ENCODE measurements around the gene SRPK2. TPM values are rescaled to one million over a fixed set of nuclear protein-coding genes. Genes with fewer than 3 reads are reported as not detected.

The SRPK2 gene
- polyA plus RNA-seq, 4 donors, result 12.2 to 24.7 (median 14.1) TPM

DNA sequence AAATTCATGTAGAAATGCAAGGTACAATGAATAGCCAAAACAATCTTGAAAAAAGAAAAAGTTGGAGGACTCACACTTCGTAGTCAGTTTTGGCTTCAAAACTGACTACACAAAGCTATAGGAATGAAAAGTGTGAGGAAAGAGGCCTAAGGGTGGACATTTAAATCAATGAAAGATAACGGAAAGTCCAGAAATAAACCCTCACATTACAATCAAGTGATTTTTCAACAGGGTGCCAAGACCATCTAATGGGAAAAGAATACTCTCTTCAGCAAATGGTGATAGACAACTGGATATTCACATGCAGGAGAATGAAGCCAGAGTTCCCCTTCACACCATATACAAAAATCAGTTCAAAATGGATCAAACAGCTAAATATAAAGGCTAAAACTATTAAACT, 106.8 kb downstream of the SRPK2 start:
- no peak for DNase-seq
- 90 to 97% (median 94%) methylated on average over 2 of the region's 2 CpGs for WGBS, 3 donors
- H3K4me3 ChIP-seq (ENCODE audit: low read depth in 1 of 3, low read length in 3 of 3), result no peak overlapping the region
- H3K27me3 ChIP-seq (ENCODE audit: control insufficient read depth in 3 of 3, insufficient read depth in 3 of 3, low read length in 3 of 3), result no peaks in the 10 kb centered on the region
- no peaks in the 10 kb centered on the region for H3K4me1 ChIP-seq (ENCODE audit: control insufficient read depth in 3 of 3, insufficient read depth in 2 of 3, low read depth in 1 of 3, low read length in 2 of 3)
- H3K36me3 ChIP-seq (ENCODE audit: control insufficient read depth in 3 of 3, insufficient read depth in 2 of 3, low read depth in 1 of 3, low read length in 3 of 3), result no peaks in the 10 kb centered on the region
- no peak overlapping the region for H3K27ac ChIP-seq (ENCODE audit: low read depth in 1 of 3, low read length in 2 of 3)
- no peak for FAIRE-seq
- H3K9me3 ChIP-seq (ENCODE audit: control insufficient read depth in 2 of 2, insufficient read depth in 1 of 2, low read depth in 1 of 2, low read length in 1 of 2), result no peaks in the 10 kb centered on the region

DNA sequence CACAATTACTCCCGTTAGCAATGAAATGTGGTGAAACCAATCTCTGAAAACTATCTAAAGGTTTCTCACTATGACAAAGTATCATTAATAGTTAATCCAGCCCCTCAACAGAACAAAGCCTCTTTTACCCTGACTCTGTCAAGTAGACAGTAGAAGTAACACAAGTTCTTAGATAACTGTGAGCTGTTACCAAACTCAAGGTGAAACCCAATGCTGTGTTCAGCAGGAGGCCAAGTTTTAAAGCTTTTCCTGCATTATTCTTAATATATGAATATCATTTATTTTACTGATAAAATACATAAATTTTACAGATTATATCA, 109.1 kb downstream of the SRPK2 start:
- no peak overlapping the region for H3K27ac ChIP-seq (ENCODE audit: low read depth in 1 of 3, low read length in 2 of 3)
- H3K27me3 ChIP-seq (ENCODE audit: control insufficient read depth in 3 of 3, insufficient read depth in 3 of 3, low read length in 3 of 3), result no peaks in the 10 kb centered on the region
- H3K36me3 ChIP-seq (ENCODE audit: control insufficient read depth in 3 of 3, insufficient read depth in 2 of 3, low read depth in 1 of 3, low read length in 3 of 3), result peaks cover 0 to 2% (median 0%) of the 10 kb centered on the region in 3 donors
- no peak overlapping the region for H3K4me3 ChIP-seq (ENCODE audit: low read depth in 1 of 3, low read length in 3 of 3)
- no peaks in the 10 kb centered on the region for H3K9me3 ChIP-seq (ENCODE audit: control insufficient read depth in 2 of 2, insufficient read depth in 1 of 2, low read depth in 1 of 2, low read length in 1 of 2)
- no peaks in the 10 kb centered on the region for H3K4me1 ChIP-seq (ENCODE audit: control insufficient read depth in 3 of 3, insufficient read depth in 2 of 3, low read depth in 1 of 3, low read length in 2 of 3)
- DNase-seq, result no peak
- no peak for FAIRE-seq
- 60 to 70% (median 69%) methylated on average over 1 of the region's 1 CpG for WGBS, 3 donors

DNA sequence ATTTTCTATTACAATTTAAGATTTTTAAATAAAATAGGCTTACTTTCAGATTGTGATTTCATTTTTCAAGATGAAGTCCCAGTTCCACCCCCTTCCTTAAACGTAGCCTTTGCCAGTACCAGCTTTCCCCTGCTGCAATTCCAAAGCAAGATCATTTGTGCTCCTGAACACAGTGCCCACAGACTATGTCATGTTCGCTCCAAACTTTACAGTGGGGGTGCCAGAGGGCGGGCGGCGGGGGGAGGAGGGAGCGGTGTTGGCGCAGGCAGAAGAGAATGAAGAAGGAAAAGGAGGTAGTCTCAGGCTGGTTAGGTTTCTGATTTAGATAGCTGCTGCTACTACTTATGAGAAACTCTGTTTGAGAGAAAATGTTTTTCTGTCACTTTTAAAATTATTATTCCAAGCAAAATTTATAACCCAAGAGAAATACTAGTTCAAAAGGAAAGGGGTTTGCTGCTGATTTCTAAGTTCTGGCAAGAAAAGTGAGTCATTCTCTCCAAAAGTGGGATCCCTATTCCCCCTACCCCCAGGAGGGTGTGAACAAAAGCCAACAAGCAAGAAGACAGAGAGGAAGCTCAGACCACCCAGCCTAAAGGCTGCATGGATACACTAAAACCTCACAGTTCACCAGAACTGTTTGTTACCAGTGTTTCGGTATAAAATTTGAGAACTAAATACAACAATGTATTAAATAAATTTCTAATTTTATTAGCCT, 109.6 kb downstream of the SRPK2 start:
- no peaks in the 10 kb centered on the region for H3K4me1 ChIP-seq (ENCODE audit: control insufficient read depth in 3 of 3, insufficient read depth in 2 of 3, low read depth in 1 of 3, low read length in 2 of 3)
- FAIRE-seq (no peak), DNase-seq (no peak)
- no peak overlapping the region for H3K4me3 ChIP-seq (ENCODE audit: low read depth in 1 of 3, low read length in 3 of 3)
- WGBS, 3 donors, result 83 to 93% (median 84%) methylated on average over 8 of the region's 8 CpGs
- no peaks in the 10 kb centered on the region for H3K9me3 ChIP-seq (ENCODE audit: control insufficient read depth in 2 of 2, insufficient read depth in 1 of 2, low read depth in 1 of 2, low read length in 1 of 2)
- no peak overlapping the region for H3K27ac ChIP-seq (ENCODE audit: low read depth in 1 of 3, low read length in 2 of 3)
- peaks cover 0 to 2% (median 0%) of the 10 kb centered on the region in 3 donors for H3K36me3 ChIP-seq (ENCODE audit: control insufficient read depth in 3 of 3, insufficient read depth in 2 of 3, low read depth in 1 of 3, low read length in 3 of 3)
- H3K27me3 ChIP-seq (ENCODE audit: control insufficient read depth in 3 of 3, insufficient read depth in 3 of 3, low read length in 3 of 3), result no peaks in the 10 kb centered on the region

DNA sequence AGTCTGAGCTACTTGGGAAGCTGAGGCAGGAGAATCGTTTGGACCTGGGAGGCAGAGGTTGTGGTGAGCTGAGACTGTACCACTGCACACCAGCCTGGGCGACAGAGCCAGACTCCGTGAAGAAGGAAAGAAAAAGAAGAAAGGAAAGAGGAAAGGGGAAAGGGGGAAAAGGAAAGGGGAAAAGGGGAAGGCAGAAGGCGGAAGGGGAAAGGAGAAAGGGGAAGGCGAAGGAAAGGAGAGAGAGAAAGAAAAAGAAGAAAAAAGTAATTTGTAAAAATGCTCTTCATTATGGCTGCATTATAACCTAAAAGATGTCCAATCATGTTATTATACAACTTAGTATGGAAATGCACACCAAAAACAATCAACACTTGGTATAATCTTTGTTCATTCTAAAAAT, 110.2 kb downstream of the SRPK2 start:
- 88 to 94% (median 91%) methylated on average over 5 of the region's 5 CpGs for WGBS, 3 donors
- Histone ChIP-seq H3K36me3 (ENCODE audit: control insufficient read depth in 3 of 3, insufficient read depth in 2 of 3, low read depth in 1 of 3, low read length in 3 of 3) (peaks cover 0 to 2% (median 0%) of the 10 kb centered on the region in 3 donors), H3K27me3 (ENCODE audit: control insufficient read depth in 3 of 3, insufficient read depth in 3 of 3, low read length in 3 of 3) (no peaks in the 10 kb centered on the region), H3K27ac (ENCODE audit: low read depth in 1 of 3, low read length in 2 of 3) (no peak overlapping the region), H3K4me1 (ENCODE audit: control insufficient read depth in 3 of 3, insufficient read depth in 2 of 3, low read depth in 1 of 3, low read length in 2 of 3) (no peaks in the 10 kb centered on the region), H3K4me3 (ENCODE audit: low read depth in 1 of 3, low read length in 3 of 3) (no peak overlapping the region), H3K9me3 (ENCODE audit: control insufficient read depth in 2 of 2, insufficient read depth in 1 of 2, low read depth in 1 of 2, low read length in 1 of 2) (no peaks in the 10 kb centered on the region)
- DNase-seq (no peak), FAIRE-seq (no peak)

DNA sequence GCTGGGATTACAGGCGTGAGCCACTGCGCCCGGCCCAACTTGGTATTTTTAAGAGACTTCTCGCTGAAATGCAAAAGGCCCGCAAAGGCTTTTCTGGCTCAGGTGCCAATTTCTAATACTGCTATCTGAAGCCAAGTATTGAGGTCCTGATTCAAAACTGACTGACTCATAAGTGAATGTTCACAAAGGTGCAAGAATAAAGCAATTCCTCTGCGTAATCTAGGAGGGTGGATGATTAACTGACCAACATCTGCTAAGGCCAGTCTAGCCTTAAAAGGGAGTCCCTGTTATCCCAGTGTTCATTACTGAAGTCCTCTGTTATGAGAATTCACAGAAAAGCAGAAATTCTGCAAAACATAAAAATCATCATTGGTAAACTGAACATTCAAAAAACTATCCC, 111.4 kb downstream of the SRPK2 start:
- DNase-seq (no peak), FAIRE-seq (no peak)
- no peaks in the 10 kb centered on the region for H3K9me3 ChIP-seq (ENCODE audit: control insufficient read depth in 2 of 2, insufficient read depth in 1 of 2, low read depth in 1 of 2, low read length in 1 of 2)
- H3K27me3 ChIP-seq (ENCODE audit: control insufficient read depth in 3 of 3, insufficient read depth in 3 of 3, low read length in 3 of 3), result no peaks in the 10 kb centered on the region
- peaks cover 0 to 2% (median 0%) of the 10 kb centered on the region in 3 donors for H3K36me3 ChIP-seq (ENCODE audit: control insufficient read depth in 3 of 3, insufficient read depth in 2 of 3, low read depth in 1 of 3, low read length in 3 of 3)
- H3K4me1 ChIP-seq (ENCODE audit: control insufficient read depth in 3 of 3, insufficient read depth in 2 of 3, low read depth in 1 of 3, low read length in 2 of 3), result no peaks in the 10 kb centered on the region
- 90 to 96% (median 91%) methylated on average over 6 of the region's 6 CpGs for WGBS, 3 donors
- H3K27ac ChIP-seq (ENCODE audit: low read depth in 1 of 3, low read length in 2 of 3), result no peak overlapping the region
- no peak overlapping the region for H3K4me3 ChIP-seq (ENCODE audit: low read depth in 1 of 3, low read length in 3 of 3)

DNA sequence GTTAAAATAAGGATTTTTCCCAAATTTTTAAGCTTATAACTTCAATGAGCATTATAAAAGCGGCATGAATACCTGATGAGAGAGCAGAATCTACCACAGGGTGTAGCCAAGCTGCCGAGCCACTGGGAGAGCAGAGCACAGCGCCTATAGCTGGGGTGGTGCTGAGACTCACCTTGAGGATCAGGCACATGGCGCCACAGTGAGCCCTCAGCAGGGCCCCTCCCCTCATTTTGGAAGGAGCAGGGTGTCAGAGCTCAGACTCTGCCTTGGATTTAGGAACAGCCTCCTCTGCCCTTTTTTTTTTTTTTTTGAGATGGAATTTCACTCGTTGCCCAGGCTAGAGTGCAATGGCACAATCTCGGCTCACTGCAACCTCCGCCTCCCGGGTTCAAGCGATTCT, 118.6 kb downstream of the SRPK2 start:
- no peaks in the 10 kb centered on the region for H3K27me3 ChIP-seq (ENCODE audit: control insufficient read depth in 3 of 3, insufficient read depth in 3 of 3, low read length in 3 of 3)
- no peak for FAIRE-seq
- peaks cover 2 to 3% (median 2%) of the 10 kb centered on the region in 3 donors for H3K4me1 ChIP-seq (ENCODE audit: control insufficient read depth in 3 of 3, insufficient read depth in 2 of 3, low read depth in 1 of 3, low read length in 2 of 3)
- no peaks in the 10 kb centered on the region for H3K9me3 ChIP-seq (ENCODE audit: control insufficient read depth in 2 of 2, insufficient read depth in 1 of 2, low read depth in 1 of 2, low read length in 1 of 2)
- H3K4me3 ChIP-seq (ENCODE audit: low read depth in 1 of 3, low read length in 3 of 3), result no peak overlapping the region
- no peak overlapping the region for H3K27ac ChIP-seq (ENCODE audit: low read depth in 1 of 3, low read length in 2 of 3)
- no peaks in the 10 kb centered on the region for H3K36me3 ChIP-seq (ENCODE audit: control insufficient read depth in 3 of 3, insufficient read depth in 2 of 3, low read depth in 1 of 3, low read length in 3 of 3)
- no peak for DNase-seq
- 89 to 97% (median 93%) methylated on average over 8 to 9 of the region's 9 CpGs for WGBS, 3 donors

DNA sequence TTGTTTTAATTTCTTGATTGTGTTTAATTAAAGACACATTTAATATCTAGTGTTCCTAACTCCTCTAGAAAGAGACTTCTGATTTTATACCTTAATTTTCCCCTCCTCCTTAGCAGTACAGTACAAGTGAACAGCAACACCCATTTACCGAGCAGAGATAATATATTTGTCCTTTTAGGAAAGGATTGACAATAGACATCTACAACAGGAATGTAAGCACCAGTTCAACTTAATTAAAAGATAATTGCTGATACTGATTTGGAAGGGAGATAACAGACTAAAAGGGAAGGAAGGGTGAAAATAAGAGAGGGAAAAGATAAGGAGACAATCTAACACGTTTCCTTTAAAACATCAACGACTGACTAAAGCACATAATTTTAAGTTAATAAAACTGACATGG, 119.3 kb downstream of the SRPK2 start:
- H3K4me1 ChIP-seq (ENCODE audit: control insufficient read depth in 3 of 3, insufficient read depth in 2 of 3, low read depth in 1 of 3, low read length in 2 of 3), result peaks cover 2 to 6% (median 2%) of the 10 kb centered on the region in 3 donors
- FAIRE-seq (no peak), DNase-seq (no peak)
- 0 to 1% (median 1%) methylated on average over 3 of the region's 3 CpGs for WGBS, 3 donors
- peak overlapping the region in 1 of 3 donors; percentile 83 for H3K27ac ChIP-seq (ENCODE audit: low read depth in 1 of 3, low read length in 2 of 3)
- no peaks in the 10 kb centered on the region for H3K27me3 ChIP-seq (ENCODE audit: control insufficient read depth in 3 of 3, insufficient read depth in 3 of 3, low read length in 3 of 3)
- H3K36me3 ChIP-seq (ENCODE audit: control insufficient read depth in 3 of 3, insufficient read depth in 2 of 3, low read depth in 1 of 3, low read length in 3 of 3), result no peaks in the 10 kb centered on the region
- no peaks in the 10 kb centered on the region for H3K9me3 ChIP-seq (ENCODE audit: control insufficient read depth in 2 of 2, insufficient read depth in 1 of 2, low read depth in 1 of 2, low read length in 1 of 2)
- peak overlapping the region in 2 of 3 donors; percentile 19 to 42 for H3K4me3 ChIP-seq (ENCODE audit: low read depth in 1 of 3, low read length in 3 of 3)

DNA sequence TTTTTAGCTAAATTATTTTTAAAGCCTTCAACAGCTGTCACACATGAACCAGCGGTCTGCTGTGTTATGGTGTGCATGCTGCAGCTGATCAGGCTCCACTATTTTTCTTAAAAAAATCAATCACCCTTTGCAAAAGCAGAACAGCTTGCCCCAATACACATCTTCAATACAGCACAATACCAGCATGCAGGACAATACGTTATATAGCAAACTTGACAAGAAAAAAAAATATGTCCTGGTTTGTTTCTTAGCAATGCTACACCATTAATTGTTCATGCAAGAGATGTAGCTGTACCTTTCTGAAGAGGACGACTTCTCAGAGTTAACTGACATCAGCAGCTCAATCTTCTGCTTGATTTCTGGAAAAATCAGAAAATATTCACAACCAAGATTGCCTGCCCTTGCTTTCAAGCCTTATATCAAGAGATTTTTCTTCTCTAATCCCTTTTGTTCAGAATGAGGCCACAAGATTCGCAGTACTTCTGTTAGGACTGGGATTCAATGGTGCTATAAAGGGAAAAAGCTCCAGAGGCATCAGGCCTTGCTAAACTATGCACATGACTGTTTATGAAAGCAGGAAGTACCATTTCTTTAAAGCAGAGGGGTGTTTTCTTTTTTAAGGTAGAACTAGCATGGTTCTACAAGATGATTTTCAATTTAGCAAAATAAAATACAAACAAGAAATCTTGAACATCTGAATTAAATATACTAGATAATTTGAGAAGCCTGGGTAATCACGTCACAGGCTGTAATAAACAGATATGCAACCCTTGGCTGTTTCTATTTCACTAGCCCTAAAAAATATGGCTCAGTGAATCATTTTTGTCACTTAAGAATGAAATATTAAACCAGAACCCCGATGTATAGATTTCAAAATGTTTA, 120.0 kb downstream of the SRPK2 start:
- Histone ChIP-seq H3K27ac (ENCODE audit: low read depth in 1 of 3, low read length in 2 of 3) (peak overlapping the region in 2 of 3 donors; percentile 60 to 83), H3K9me3 (ENCODE audit: control insufficient read depth in 2 of 2, insufficient read depth in 1 of 2, low read depth in 1 of 2, low read length in 1 of 2) (no peaks in the 10 kb centered on the region), H3K36me3 (ENCODE audit: control insufficient read depth in 3 of 3, insufficient read depth in 2 of 3, low read depth in 1 of 3, low read length in 3 of 3) (no peaks in the 10 kb centered on the region), H3K27me3 (ENCODE audit: control insufficient read depth in 3 of 3, insufficient read depth in 3 of 3, low read length in 3 of 3) (no peaks in the 10 kb centered on the region), H3K4me3 (ENCODE audit: low read depth in 1 of 3, low read length in 3 of 3) (peak overlapping the region in 2 of 3 donors; percentile 31 to 42), H3K4me1 (ENCODE audit: control insufficient read depth in 3 of 3, insufficient read depth in 2 of 3, low read depth in 1 of 3, low read length in 2 of 3) (peaks cover 2 to 6% (median 2%) of the 10 kb centered on the region in 3 donors)
- FAIRE-seq, result no peak
- DNase-seq, result peak; percentile 52 to 83
- 4 to 5% (median 4%) methylated on average over 6 of the region's 6 CpGs for WGBS, 3 donors
